ENCODE results near the gene TSHZ2.
A peak's percentile ranks its signal among the peaks of the same experiment; 100 is the strongest.

TSHZ2 gene

GRCh38 chr20:53133125-53133524, 161.0 kb downstream of the TSHZ2 start:
- DNase-seq (ENCODE audit: low spot score): no peak

GRCh38 chr20:53133628-53134027, 161.5 kb downstream of the TSHZ2 start:
- no peak for DNase-seq (ENCODE audit: low spot score)

GRCh38 chr20:53136473-53136872, 164.3 kb downstream of the TSHZ2 start:
- no peak for DNase-seq (ENCODE audit: low spot score)

- no peak for DNase-seq (ENCODE audit: low spot score)
These were observed 166.5 kb downstream of the TSHZ2 start for GRCh38 chr20:53138454-53139262.

DNA sequence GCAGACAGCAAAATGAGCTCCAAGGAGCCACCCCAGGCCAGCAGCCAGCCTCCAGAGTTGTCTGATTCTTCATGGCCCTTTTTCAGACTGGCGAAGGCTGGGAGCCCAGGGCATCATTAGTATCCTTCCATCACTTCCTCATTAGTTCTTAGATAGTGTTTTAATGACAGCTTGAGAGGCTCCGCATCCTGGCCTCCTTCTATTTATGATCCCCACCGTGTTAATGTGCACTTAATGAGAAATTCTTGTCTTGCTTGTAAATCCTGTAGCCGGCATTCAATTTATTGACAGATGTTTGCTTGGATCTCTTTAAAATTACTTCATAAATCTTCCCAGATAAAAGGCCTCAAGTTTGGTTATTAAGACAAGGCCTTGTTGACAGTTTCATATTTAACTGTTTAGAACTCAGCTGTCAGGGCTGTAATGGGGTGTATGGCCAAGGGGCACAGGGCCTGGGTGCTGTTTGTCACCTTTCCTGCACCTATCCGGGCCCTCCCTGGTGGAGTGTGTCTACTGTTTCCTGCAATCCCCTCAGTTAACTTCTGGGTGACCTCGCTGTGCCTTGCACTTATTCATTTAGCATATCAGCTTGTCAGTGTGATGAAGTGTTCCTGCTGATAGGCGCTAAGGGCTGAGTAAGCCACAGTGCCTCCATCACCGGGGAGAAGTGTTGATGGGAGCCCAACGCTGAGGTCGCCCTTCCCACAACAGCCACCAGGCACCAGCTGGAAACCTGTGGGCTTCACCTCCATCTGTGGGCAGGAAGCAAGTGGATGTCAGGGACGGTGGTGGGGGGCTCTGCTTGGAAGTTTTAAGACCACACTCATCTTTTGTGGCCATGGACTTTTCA, 169.3 kb downstream of the TSHZ2 start:
- DNase-seq (ENCODE audit: low spot score): no peak

DNA sequence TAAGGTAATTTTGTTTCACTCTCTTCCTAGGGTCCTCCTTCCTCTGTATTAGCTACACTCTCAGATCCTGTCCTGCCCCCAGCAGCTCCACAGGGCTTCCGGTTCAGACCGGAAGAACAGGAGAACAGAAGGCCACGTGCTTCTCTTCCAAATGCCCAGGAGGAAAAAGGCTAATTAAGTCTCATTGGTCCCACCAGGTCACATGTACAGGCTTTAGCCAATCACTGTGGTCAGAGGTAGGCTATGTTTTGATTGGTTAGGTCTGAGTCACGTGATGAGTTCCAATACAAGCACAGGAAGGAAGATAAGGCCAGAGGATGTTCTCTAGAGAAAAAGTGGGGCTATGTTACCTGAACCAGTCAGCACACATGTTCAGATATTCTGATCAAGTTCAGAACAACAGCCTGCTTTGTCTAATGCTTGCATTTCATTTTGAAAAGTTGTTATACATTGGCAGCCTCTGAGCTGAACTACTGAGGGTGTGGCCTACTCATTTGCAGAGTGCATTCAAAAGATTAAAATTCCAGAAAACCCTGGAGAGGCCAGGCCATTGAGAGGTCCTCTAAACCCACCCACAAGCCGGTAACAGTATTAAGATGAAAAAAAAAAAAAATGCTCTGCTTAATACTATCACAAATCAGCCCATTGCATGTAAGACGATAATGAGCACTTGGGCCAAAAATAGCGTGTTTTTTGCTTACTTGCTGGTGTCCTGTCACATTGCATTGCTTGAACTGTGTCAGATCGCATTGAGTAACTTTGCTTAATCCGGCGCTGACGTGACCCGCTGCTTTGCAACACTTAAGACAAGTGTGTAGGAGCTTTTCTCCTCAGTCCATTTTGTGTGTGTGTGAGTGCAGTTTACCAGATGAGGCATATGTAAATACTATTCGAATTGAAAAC, 170.3 kb downstream of the TSHZ2 start:
- no peak for DNase-seq (ENCODE audit: low spot score)

DNA sequence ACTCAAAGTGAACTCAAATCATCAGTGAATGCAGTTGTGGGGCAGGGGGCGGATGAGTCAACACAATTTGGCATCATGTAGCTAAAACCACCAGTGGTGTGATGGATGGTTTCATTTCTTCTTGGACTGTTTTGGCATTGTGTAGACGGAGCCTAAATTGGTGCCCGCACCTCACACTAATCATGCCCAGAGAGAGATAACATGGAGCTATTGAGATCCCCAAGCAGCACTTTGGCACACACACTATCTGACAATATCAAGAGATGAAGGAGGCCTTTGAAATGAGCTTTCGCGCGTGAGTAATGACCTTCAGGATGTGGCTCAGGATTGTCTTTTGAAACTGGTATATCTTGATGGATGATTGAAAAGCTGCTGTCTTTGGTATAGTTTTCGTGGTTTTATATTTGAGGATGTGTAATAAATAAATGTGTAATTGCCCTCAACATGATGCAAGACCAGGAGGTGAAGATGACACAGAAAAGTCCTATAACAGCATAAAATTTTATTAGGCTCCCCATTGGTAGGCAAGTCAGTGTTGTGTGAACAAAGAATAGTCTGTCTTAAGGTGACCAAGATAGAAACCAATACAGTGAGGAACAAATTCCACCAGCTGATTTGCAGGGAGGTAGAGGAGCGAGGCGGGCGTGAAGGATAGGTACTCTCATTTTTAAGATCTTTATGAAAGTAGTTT, 174.2 kb downstream of the TSHZ2 start:
- no peak for DNase-seq (ENCODE audit: low spot score)

GRCh38 chr20:53148771-53149147, 176.6 kb downstream of the TSHZ2 start:
- no peak for DNase-seq (ENCODE audit: low spot score)

DNA sequence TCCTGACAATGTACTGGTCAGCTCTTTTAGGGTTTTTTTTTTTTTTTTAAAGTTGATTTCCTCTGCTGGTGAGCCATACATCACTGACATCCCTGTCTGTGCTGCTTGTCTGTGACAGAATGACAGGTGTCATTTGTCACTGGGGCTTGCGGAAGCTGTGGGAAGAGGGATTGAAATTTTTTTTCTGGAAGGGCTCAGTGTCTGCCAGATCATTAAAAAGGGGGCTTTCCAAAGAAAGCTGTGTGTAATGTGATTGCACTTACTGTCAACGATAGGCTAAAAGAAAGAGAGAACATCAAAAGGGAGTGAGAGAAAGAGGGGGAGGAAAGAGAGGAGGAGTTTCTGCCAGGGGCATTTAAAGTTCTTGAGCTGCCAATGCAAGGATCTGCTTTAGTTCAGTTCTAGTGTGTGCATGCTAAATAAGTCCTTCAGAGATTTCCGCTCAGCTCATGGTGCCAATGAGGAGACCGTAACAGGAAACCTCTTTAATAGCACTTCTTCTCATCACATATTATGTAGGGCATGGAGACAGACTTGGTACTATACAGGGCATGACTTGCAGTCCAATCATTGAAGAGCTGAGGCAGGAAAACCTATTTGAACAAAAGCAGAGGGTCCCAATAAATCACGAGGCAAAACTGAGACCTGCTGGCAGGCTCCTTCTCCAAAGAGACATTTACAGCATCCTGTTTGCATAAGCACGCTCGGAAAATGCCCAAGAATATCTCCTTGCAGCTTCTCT, 177.2 kb downstream of the TSHZ2 start:
- DNase-seq (ENCODE audit: low spot score): peak; percentile 31

DNA sequence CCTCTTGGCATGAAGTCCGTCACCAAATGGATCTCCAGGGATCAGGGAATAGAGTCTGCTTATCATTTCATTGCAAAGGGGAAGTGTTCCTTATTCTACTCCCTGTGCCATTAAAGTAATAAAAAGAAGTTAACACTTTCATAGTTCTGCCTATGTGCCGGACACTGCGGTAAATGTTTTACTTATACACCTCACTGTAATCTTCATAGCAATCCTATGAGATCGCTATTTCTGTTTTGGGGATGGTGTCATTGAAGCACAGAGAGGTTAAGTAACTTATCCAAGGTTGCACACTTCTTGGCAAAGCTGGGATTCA, 177.7 kb downstream of the TSHZ2 start:
- DNase-seq (ENCODE audit: low spot score): peak; percentile 75

DNA sequence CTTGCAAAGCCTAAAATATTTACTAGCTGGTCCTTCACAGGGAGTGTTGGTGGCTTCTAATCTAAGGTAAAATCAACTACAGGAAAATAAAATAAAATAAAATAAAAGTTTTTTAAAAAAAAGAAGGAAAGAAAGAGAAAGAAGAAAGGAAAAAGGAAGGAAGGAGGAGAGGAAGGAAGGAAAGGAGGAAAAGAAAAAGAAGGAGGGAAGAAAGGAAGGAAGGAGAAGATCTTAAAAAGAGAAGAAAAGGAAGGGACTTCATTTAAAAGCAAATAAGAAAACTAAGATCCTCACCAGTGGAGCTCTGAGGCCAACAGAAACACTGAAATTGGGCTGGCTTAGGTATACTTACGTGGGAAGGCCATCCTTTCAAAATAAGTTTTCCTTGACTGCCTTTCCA, 178.4 kb downstream of the TSHZ2 start:
- DNase-seq (ENCODE audit: low spot score): no peak

- no peak for DNase-seq (ENCODE audit: low spot score)
These were observed 180.1 kb downstream of the TSHZ2 start for GRCh38 chr20:53152228-53152627.

GRCh38 chr20:53154540-53154939, 182.4 kb downstream of the TSHZ2 start:
- peak; percentile 22 for DNase-seq (ENCODE audit: low spot score)

DNA sequence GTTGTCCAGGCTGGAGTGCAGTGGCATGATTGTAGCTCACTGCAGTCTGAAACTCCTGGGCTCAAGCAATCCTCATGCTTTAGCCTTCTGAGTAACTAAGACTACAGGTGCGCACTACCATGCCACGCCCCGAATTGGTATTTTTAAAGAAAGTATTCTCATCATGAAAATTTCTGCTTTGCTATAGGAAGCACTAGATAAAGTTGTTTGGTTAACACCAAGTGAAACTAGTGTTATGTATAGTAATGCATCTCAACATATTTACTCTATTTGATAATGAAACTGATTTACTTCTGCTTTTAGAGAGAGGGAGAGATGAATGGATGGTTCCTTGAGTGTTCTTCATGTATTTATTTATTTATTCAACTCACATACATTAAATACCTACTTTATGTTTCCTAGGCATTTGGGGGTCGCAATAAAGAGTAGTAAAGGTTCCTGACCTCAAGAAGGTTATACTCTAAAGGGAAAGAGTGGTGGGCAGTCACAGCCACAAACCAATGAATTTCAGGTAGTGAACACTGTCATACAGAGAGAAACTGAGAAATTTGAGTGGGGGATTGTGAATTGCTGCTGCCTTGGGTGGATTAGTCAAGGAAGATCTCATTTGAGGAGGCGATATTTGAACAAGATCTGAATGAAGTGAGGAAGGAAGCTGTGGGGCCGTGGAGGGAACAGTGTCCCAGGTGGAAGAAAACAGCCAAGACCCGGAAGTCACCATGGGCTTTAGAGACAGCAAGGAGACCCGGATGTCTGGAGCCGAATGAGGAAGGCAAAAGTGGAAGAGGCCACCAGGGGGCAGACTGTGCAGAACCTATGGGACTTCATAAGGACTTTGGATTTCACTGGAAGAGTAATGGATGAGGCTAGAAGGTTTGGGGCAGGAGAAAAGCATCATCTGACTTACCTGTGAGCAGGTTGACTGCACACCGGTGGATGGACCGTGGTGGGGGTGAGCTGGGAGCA, 185.6 kb downstream of the TSHZ2 start:
- DNase-seq (ENCODE audit: low spot score): peak; percentile 62

DNA sequence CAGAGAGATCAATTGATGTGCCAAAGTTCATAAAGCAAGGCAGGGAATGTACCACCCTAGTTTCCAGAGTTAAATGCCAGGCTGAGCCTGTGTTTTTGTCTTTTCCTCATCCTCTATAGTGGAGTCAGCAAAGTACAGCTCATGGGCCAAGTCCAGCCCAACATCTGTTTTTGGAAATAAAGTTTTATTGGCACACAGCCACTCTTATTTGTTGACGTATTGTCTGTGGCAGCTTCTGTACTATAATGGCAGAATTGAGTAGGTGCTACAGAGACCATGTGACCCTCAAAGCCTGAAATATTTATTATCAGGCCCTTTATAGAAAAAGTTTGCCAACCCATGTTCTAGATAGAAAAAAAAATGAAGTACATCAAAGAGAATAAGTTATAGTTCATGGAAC, 187.0 kb downstream of the TSHZ2 start:
- no peak for DNase-seq (ENCODE audit: low spot score)

GRCh38 chr20:53161073-53161472, 188.9 kb downstream of the TSHZ2 start:
- no peak for DNase-seq (ENCODE audit: low spot score)

GRCh38 chr20:53161473-53161872, 189.3 kb downstream of the TSHZ2 start:
- no peak for DNase-seq (ENCODE audit: low spot score)

DNA sequence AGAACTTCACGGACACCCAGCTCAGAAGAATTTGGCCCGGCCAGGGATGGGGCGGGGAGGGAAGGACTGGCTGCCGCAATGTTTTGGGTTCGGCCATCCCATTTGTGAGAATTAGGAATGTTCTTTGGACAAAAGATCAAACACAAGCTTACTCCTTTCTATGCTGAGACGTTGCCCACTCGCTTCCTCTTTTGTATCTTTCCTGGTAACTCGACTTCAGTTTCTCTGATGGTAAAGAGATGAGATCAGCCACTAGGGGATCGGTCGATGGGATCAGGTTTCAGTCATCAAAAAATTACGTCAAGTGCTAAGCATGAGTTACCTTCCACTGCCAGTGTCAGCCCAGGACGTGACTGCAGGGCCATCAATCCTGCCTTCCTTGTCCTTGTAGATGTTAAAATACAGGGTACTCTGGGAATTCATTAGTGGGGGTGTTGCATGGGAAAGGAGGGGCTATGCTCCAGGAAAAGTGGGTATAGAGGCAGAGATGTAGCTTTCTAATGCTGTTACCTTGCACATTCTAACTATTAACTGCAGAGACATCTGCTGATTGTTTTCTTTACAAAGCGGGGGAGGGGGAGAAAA, 190.2 kb downstream of the TSHZ2 start:
- DNase-seq (ENCODE audit: low spot score): peak; percentile 91

DNA sequence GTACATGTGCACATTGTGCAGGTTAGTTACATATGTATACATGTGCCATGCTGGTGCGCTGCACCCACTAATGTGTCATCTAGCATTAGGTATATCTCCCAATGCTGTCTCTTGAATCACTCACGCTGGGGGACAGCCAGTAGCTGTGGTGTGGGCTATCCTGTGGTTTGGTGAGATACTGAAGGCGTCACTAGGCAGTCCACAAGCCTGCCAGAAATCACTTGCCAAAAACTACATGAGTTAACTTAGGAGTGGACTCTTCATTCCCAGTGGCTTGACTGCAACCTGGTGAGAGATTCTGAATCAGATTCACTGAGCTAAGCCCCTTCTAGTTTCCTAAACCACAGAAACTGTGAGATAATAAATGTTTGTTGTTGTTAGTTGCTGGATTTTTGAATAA, 191.3 kb downstream of the TSHZ2 start:
- peak; percentile 80 for DNase-seq (ENCODE audit: low spot score)

- DNase-seq (ENCODE audit: low spot score): no peak
These were observed 191.9 kb downstream of the TSHZ2 start for GRCh38 chr20:53164072-53164471.

All from kidney tubule cell (primary cell).